GM12865 (cell line): ENCODE measurements around the gene RFC3.

ENCODE experiments used
- DNase-seq: peaks from one replicate; pipeline ENCODE4 v3.0.0; 2010; ENCODE audit warnings: low read depth
- H3K4me3 ChIP-seq: 2 replicates; pipeline ENCODE4 v1.5.1; 2011; ENCODE audit warnings: mild to moderate bottlenecking, low read depth, low read length, control low read depth
- TF ChIP-seq, protein P1 (sequence below): IDR thresholded peaks from 2 replicates; pipeline ENCODE4 v1.5.1; 2011; ENCODE audit warnings: low read length, control low read depth, low read depth, inconsistent platforms; ENCODE audit not compliant: insufficient read depth; ENCODE audit errors: missing control alignments

The RFC3 gene

GRCh38 chr13:33882804-33883203, 64.9 kb downstream of the RFC3 start:
- DNase-seq: no peak
- TF ChIP-seq, protein P1, sequence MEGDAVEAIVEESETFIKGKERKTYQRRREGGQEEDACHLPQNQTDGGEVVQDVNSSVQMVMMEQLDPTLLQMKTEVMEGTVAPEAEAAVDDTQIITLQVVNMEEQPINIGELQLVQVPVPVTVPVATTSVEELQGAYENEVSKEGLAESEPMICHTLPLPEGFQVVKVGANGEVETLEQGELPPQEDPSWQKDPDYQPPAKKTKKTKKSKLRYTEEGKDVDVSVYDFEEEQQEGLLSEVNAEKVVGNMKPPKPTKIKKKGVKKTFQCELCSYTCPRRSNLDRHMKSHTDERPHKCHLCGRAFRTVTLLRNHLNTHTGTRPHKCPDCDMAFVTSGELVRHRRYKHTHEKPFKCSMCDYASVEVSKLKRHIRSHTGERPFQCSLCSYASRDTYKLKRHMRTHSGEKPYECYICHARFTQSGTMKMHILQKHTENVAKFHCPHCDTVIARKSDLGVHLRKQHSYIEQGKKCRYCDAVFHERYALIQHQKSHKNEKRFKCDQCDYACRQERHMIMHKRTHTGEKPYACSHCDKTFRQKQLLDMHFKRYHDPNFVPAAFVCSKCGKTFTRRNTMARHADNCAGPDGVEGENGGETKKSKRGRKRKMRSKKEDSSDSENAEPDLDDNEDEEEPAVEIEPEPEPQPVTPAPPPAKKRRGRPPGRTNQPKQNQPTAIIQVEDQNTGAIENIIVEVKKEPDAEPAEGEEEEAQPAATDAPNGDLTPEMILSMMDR: no peak
- no peak overlapping the region for H3K4me3 ChIP-seq

- no peak for DNase-seq
- H3K4me3 ChIP-seq: no peak overlapping the region
- TF ChIP-seq, protein P1: no peak
These were observed 66.7 kb downstream of the RFC3 start for GRCh38 chr13:33884531-33885220.
